NCI-H2196 (cell line): ENCODE results near the gene CHAD.
"Not testable (repeated sequence)": the region's sequence is repeated elsewhere in the genome, so short reads cannot be mapped to it uniquely, and the experiment has no call there.

ENCODE experiments used
- DNase-seq: peaks from one replicate; lab custom pipeline; 2025; ENCODE audit not compliant: unreplicated experiment; lab: John Stamatoyannopoulos, UW

Gene CHAD

DNA sequence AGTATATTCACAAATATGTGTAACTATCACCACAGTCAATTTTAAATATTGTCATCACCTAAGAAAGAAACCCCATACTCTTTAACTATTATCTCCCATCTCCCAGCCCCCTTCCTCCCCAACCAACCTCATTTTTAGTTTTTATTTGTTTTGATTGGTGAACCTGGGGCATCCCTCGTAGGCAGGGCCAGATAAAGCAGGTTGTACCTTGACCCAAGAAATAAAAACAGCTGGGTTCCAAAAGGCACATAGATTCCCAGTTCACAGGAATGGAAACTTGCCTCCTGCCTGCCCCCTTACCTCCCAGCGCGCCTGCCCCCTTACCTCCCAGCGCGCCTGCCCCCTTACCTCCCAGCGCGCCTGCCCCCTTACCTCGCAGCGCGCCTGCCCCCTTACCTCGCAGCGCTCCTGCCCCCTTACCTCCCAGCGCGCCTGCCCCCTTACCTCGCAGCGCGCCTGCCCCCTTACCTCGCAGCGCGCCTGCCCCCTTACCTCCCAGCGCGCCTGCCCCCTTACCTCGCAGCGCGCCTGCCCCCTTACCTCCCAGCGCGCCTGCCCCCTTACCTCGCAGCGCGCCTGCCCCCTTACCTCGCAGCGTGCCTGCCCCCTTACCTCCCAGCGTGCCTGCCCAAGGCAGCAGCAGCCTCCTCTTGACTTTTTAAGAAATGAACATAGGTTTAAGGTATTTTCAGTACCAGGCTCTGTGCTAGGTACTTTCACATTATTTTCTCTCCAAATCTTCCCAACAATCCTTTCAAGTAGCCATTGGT is 7.3 kb upstream of the CHAD start:
- DNase-seq = not testable (repeated sequence)

DNA sequence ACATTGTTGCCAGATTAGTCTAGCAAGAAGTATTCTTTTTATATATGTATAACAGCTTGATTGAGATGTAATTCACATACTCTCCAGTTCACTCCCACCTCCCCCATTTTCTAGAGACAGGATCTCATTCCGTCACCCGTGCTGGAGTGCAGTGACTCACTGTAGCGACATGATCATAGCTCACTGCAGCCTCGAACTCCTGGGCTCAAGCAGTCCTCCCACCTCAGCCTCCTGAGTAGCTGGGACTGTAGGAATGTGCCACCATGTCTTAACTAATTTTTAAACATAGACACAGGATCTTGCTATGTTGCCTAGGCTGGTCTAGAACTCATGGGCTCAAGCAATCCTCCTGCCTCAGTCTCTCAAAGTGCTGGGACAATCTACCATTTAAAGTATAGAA is 6.7 kb upstream of the CHAD start:
- DNase-seq = no peak

DNA sequence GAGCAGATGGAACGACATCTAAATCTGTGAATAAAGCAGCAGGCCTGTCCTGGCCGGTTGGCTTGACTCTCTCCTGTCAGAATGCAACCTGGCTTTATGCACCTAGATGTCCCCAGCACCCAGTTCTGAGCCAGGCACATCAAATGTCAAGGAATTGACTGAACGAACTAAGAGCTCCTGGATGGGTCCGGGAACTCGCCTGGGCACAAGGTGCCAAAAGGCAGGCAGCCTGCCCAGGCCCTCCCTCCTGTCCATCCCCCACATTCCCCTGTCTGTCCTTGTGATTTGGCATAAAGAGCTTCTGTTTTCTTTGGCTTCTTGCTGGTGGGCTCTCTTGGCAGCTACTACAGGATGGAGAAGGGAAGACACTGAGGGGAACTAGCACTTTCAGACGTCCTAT is 5.8 kb upstream of the CHAD start:
- no peak for DNase-seq

DNA sequence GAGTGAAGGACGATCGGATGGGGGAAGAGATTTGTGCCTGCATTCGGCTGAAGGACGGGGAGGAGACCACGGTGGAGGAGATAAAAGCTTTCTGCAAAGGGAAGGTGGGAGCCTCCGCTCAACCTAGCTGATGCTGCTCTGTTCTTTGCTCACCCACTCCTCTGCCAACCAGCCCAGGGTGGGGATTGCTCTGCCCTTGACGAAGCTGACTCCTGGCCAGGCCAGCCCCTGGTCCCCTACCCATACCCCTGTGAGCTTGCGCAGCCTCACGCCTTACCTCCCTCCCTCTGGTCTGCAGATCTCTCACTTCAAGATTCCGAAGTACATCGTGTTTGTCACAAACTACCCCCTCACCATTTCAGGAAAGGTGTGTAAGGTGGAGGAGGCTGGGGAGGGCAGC is 5.2 kb upstream of the CHAD start:
- DNase-seq = no peak

DNA sequence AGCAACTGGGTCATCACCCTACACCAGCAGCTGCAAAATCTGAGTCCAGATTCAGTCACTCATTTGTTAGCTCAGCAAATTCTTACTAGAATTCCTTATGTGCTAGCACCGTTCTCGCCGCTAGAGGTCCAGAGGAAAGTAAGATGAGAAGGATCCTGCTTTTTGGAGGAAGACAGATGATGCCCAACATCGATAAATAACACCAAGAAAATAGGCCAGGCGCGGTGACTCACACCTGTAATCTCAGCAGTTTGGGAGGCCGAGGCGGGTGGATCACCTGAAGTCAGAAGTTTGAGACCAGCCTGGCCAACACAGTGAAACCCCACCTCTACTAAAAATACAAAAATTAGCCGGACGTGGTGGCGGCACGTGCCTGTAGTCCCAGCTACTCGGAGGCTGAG is 4.1 kb upstream of the CHAD start:
- DNase-seq = not testable (repeated sequence)

DNA sequence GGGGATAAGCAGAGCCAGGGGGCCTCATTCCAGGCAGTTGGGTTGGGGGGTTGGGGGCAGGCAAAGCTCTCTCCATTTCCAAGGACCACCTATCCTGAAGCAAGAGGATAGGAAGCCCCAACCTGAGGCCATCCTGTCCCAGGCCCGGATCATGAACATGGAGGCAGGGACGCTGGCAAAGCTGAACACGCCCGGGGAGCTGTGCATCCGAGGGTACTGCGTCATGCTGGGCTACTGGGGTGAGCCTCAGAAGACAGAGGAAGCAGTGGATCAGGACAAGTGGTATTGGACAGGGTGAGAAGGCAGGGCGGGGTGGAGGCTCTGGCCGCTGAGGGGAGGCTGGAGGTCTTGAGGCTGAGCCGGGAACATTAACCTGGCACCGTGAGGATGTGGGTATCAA is 3.6 kb upstream of the CHAD start:
- DNase-seq = no peak

DNA sequence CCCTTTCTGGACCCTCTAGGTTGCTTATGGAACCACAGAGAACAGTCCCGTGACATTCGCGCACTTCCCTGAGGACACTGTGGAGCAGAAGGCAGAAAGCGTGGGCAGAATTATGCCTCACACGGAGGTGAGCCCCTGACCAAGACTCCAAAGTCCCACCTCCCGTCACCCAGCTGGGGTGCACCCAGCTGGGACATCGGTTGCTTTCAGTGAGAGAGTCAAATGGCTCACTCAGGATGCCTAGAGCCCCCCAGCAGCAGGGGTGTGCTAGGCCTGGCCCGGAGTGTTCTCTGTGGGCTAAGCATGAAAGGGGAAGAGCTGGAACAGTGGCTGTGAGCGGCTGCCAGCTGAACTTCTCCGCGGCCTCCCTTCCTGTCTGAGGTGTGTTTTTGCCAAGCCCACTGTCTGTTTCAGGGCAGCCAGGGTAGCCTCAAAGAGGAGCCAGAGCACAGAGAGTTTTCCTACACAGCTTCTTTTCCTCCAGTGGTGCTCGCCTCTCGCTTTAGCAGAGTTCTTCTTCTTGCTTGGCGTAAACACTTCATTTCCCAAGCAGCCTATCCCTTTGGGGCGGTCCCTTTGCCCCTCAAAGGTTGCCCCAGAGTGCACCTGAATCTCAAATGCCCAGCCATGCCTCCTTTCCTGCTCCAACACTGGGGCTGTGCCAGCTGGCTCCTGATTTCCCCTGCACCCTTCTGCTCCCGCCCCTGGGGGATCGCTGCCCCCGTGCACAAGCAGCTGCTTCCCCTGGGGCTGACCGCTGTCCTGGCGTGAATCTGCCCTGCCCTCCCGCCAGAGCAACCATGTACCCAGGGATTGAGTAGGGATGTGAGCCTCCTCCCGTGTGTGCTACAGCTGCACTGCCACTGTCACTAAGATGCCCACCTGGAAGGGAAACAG is 2.6 kb upstream of the CHAD start:
- peak; percentile 15 for DNase-seq

DNA sequence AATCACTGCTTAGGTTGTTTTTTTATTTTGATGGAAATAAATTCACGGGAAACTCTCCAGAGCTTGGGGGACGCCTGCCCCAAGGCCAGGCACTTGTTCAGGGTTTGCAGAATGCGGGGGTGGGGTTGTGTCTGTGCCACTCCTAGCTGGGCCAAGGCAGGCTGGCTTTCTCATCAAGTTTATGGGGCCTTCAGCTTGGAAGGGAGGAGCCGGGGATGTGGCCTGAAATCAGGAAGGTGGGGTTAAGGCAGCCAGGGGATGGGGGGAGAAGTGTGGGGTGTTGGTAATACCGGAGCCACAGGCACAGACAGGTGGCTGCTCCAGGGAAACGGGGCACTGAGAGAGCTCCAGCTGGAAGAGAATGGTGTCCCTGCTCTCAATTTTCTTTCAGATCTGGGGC is 1.7 kb upstream of the CHAD start:
- peak; percentile 18 for DNase-seq

DNA sequence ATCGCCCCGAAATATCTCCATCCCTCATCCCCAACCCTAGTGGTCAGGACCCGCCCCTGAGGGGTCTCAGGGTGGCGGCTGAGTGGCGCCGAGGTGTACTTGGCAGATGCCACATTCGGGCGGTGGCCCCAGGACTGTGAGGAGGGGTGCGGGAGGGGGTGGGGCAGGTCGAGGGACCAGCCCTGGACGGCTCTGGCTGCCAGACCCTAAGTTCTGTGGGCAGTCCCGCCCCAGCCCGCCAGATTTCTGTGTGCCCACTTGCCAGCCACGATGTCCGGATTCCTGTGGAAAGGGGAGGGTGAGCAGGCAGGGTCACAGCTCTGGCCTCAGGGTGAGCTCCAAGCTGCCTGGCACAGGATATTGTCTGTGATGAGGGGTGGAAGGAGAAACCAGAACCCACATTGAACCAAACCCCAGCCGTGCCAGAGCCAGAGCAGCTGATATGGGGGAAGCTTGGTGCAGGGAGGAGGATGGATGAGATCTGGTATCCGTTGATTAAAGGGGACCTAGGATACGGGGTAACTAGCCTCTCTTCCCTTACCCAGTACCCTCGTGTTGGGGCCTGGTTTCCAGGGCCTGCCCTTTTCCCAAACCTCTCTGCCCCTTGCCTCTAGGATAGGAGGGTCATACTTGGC is 1.1 kb upstream of the CHAD start:
- no peak for DNase-seq

DNA sequence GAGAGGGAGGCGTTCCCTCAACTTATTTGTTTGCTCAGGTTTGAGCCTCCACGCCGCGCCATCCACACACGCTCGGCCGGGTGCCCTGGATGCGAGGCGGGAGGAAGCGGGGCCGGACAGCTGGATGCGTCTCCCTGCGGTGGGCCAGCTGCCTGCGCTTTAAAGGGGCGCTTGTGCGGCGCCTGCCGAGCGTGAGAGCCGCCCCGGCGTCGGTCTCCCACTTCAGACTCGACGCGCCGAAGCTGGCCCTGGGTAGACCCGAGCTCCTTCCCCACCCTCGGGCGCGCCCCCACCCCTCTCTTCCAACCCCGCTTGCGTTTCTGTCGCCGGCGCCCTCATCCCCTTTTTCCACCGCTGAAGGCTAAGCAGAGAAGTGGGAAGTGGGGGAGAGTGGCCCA is 527 bp upstream of the CHAD start:
- DNase-seq = no peak

DNA sequence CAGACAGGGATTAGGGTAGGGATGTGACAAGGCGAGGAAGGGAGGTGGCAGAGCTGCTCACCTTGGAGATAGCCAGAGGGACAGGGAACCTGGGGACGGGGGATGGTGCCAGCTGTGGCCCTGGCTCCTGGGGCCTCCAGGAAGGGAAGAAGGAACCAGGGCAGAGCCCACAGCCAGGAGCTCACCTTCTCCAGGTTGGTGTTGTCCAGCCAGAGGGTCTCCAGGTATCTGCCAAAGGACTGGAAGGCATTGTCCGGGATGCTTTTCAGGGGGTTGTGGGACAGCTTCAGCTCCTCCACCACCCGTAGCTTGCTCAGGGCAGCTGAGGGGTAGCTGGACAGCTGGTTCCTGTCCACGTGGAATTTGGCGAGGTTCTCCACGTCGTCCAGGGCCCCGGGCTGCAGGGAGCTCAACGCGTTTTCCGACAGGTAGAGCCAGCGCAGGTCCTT is 801 bp downstream of the CHAD start:
- no peak for DNase-seq

DNA sequence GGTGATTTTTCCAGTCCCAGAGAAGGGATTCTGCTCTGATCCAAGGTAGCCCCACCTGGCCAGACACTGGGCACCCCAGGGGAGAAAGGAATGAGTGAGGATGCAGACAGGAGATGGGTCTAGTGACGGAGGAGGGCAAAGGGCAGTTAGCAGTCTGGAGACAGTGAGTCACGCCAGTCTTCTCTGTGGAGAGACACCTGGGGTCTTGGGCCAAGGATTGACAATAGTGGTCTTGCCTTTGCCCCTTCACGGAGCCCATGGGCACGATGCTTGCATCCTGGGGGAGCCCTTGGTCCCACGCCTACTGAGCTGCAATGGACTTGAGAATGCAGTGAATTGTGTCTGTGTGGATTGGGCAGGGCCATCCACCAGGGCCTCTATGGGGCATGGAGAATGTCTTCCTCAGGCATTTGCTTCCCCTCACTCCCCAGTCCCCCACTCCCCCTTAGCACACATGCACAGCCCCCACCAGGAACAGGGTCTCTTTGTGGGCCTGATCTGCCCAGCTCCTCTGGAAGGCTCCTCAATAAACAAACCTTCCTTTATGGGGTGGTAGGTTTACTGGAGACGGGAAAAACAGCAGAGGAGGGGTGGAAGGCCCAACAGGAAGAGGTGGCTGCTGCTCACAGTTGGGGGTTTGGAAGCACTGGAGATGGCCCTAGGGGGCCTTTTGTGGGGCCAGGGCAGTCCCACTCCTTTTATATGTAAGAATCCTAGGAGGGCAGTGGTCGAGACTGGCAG is 1.4 kb downstream of the CHAD start:
- no peak for DNase-seq

DNA sequence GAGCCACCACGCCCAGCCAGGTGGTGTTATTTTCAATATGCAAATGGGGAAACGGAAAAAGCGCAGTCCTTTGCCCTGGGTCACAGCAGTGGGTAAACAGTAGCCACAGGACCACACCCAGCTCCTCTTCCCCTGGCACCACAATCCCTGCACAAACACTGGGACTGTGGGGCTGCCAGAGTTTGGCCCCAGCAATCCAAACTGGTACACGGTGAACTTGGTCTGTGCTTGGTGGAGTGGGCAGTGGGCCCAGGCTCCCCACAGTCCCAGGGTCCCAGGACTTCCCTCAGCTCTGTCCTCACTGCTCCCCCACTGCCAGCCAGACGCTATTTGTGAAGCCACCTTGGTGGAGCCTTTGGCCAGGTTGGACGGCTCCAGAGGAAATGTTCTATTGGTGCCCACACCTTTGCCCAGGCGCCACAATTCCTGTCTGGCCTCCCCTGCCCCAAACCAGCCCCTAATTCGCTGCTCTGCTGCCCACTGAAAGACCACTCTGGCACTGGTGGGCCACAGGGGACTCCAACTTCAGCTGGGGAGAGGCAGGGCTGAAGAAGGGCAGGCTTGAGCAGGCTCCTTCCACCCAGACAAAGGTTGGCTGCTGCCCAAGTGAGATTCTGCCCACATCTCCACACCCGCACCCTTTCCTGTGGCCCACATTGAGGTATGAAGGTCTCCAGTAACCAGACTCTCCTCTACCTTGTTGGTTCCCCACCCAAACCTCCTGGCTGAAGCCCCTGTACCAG is 2.1 kb downstream of the CHAD start:
- no peak for DNase-seq

DNA sequence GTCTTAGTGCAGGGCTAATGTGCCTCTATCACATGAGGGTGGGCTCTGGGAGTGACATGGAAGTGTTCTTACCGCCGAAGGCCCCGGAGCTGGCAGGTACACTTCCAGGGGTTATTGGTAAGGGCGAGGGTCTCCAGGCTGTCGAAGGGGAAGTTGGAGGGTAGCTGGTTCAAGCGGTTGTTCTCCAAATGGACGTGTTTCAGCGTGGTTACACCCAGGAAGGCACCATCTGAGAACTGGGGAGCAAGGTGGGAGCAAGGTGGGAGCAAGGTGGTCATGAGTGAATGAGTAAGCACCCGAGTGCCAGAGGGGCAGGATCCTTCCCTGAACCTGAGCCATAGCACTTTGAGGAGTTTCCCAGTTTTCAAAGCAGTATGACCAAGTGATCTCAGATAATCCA is 3.0 kb downstream of the CHAD start:
- no peak for DNase-seq

DNA sequence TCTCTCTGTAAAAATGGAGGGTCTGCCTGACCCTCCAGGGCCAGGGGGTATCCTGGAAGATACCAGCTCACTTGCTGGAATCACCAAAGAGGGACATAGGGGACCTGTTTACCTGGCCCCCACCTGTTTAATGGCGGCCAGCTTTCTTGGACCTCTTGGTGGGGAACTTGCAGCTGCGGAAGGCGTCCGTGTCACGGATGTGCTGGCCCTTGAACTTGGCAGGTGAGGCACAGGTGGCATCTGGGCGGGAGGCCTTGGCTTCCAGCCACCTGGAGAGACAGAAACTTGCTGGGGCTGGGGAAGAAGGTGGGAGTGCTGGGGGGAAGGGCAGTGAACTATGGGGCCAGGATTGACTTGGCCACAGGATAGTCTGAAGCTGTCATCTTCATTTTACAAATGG is 3.5 kb downstream of the CHAD start:
- no peak for DNase-seq

DNA sequence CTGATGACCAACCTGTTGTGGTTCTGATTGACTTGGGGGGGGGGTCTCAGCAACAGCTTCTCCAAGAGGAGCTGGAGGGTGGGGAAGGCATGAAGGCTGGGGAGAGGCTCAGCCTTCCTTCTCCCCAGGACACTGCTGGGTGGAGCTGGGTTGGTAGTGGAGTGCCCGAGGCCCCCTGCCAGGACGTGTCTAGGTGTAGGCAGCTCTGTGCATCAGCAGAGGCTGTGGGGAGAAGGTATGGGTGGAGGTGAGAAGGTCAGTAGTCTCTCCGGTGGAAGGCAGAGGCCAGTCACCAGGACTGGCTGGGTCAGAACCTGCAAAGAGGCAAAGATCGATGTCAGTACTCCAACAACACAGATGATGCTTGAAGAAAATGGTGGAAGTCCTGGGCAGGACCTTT is 3.9 kb downstream of the CHAD start:
- no peak for DNase-seq

DNA sequence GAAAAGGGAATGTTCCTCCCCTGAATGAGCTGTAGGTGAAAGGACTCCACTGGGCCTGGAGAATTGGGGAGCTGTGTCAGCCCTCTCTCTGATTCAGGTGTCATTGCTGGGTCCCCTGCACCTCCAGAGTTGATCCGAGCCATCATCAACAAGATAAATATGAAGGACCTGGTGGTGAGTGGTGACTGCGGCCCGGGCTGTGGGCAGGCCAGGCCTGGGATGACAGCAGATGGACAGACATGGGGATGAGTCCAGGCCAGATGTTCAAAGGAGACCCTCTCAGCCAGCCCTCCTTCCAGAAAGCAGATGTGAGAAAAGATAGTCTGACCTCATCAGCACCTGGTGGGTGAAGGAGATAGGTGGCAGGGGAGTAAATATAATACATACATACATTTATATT is 4.6 kb downstream of the CHAD start:
- no peak for DNase-seq

DNA sequence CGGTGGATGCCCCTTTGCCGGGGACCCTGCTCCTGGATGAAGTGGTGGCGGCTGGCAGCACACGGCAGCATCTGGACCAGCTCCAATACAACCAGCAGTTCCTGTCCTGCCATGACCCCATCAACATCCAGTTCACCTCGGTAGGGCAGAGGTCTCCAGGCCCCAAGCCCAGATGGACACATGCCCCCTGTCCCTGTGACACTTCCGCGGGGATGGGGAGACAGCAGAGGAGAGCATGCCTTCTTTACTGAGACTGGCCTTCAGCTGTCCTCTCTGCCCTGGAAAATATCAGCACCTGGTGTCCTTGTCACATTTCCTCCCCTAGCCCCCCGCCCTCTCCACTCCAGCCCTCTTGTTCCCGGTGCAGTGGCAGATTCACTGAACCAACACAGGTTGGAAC is 6.2 kb downstream of the CHAD start:
- DNase-seq = no peak

DNA sequence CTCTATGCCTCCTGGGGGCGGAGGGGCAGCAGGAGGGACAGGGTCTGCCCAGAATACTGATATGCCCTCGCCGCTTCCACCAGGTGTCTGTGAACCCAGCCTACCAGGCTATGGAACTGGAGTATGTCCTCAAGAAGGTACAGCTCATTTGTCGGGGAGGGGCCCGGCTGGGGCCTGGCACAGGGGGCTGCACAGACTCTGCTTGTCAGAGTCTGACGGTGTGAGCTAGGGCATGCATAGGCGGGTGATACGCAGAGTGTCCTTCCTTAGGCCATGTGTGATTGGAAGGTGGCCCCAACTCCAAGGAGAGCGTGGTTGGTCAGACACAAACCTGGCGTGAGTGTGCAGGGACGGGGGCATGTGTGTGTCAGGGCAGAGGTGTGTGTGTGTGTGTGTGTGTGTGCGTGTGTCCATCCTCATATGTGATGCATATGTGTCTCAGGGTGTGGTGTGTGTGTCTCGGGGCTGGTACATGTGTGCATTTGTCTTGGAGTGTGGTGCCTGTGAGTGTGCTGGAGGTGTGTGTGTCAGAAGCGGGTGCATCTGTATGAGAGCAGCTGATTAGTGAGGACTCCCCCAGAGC is 7.0 kb downstream of the CHAD start:
- DNase-seq = no peak
